Skeletal muscle tissue (tissue), 4 donors: ENCODE measurements around the gene HSF5. TPM values are rescaled to one million over a fixed set of nuclear protein-coding genes. Genes with fewer than 3 reads are reported as not detected.

Source experiments
- H3K27ac ChIP-seq: one replicate; pipeline ENCODE4 v1.7.0; 2013; ENCODE audit warnings: mild to moderate bottlenecking, low read depth, low read length, inconsistent platforms
- H3K27me3 ChIP-seq, 3 donors: one replicate each; pipeline ENCODE4 v1.7.0; 2013; ENCODE audit warnings: low read length in 3 of 3; ENCODE audit not compliant: control insufficient read depth in 3 of 3, insufficient read depth in 3 of 3
- H3K36me3 ChIP-seq, 3 donors: one replicate each; pipeline ENCODE4 v1.7.0; 2013; ENCODE audit warnings: low read length in 3 of 3; ENCODE audit not compliant: control insufficient read depth in 3 of 3, insufficient read depth in 3 of 3
- H3K4me1 ChIP-seq, 3 donors: one replicate each; pipeline ENCODE4 v1.7.0; 2013; ENCODE audit warnings: low read length in 3 of 3, mild to moderate bottlenecking in 3 of 3; ENCODE audit not compliant: control insufficient read depth in 3 of 3, insufficient read depth in 3 of 3
- H3K4me3 ChIP-seq, 3 donors: one replicate each; pipeline ENCODE4 v1.7.0; 2013; ENCODE audit warnings: low read length in 3 of 3
- H3K9ac ChIP-seq, 3 donors: one replicate each; pipeline ENCODE4 v1.7.0; 2013; ENCODE audit warnings: low read length in 3 of 3, mild to moderate bottlenecking in 3 of 3, moderate library complexity in 2 of 3, low read depth in 1 of 3
- H3K9me3 ChIP-seq, 3 donors: one replicate each; pipeline ENCODE4 v1.7.0; 2013; ENCODE audit warnings: low read length in 3 of 3; ENCODE audit not compliant: control insufficient read depth in 3 of 3
- total RNA-seq: library from RNA; depleted of rRNA; stranded (reverse); fragments of >200 nt; gene quantifications from one replicate; pipeline ENCODE4 v1.2.3, GENCODE V29; 2014
- donor health status: Osteomylitis.

Gene HSF5, protein sequence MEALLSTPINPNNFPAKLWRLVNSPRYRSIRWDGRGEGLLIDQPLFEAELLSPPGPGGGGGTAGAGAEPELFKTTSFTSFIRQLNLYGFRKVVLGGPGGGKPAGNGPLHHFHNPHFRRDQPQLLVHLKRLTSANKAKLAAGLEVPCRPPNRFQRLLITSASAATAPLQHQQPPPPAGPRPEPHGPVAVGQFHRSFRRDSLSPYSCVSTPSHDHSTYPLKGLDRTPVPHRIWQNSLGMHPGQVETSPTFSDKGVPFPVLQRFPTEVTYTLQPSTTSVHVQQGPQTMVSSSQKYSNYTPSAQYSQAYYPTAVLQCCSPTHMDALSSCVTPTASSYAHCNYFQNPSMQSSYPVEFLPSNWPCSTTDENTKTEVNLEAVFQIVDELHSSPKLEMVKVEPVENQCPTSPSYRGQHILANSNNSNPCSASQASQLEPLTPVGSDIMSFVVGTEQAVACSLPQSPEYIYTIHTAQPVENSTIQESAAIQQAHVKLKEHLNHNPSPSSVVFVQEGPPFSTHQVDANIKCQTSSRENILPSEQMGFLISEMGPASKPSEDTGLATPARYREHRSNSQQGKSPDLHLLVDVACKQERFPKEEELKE
- total RNA-seq, result under 0.01 TPM

- H3K4me1 ChIP-seq, result no peaks in the 10 kb centered on the region
- no peak within 1 kb of the TSS for H3K27ac ChIP-seq
- H3K9ac ChIP-seq, result no peak within 1 kb of the TSS
- peaks cover 18 to 32% (median 30%) of the 10 kb centered on the region in 3 donors for H3K36me3 ChIP-seq
- no peak within 1 kb of the TSS for H3K4me3 ChIP-seq
- H3K27me3 ChIP-seq, result no peaks in the 10 kb centered on the region
- no peaks in the 10 kb centered on the region for H3K9me3 ChIP-seq
These were observed at the start of gene HSF5 for GRCh38 chr17:58487589-58488427. HSF5 (minus strand) TSS chr17:58488408; CDS start chr17:58488274, 134 bp downstream.

DNA sequence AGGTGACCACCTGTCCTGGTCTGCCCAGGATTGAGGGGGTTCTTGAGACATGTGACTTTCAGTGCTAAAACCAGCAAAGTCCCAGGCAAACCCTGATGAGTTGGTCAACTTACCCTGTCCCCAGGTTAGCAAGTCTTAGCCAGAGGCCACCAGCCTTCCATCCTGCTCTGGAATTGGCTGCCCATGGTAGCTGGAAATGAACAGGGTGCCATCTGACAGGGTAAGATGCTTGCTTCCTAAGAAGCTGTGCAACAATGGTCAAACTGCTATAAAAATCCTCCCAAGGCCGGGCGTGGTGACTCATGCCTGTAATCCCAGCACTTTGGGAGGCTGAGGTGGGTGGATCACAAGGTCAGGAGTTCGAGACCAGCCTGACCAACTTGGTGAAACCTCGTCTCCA, 49.1 kb upstream of the HSF5 start:
- Histone ChIP-seq H3K4me3 (no peak overlapping the region), H3K36me3 (no peaks in the 10 kb centered on the region), H3K9me3 (no peaks in the 10 kb centered on the region), H3K9ac (no peak overlapping the region), H3K27me3 (peaks cover 0 to 3% (median 3%) of the 10 kb centered on the region in 3 donors), H3K27ac (no peak overlapping the region), H3K4me1 (peaks cover 1 to 21% (median 14%) of the 10 kb centered on the region in 3 donors)

DNA sequence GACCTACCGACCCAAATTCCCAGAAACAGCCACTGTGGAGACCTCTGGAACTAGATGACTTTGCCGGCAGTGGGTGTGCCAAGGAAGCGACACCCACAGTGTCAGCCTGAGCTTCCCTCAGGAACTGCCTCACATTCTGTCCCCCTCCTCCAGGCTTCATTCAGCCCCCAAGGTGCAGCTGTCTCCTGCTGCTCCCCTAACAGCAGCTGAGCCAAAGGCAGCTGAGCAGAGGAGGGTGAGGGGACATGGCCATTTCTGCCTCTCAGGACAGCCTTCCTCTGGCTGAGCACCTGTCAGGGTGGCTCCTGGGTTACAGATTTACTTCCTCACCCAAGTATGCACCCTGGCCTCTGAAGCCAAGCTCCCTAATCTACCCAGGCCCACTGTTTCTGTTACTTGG, 48.3 kb upstream of the HSF5 start:
- H3K36me3 ChIP-seq, result no peaks in the 10 kb centered on the region
- H3K27ac ChIP-seq, result no peak overlapping the region
- H3K9ac ChIP-seq, result no peak overlapping the region
- H3K9me3 ChIP-seq, result no peaks in the 10 kb centered on the region
- H3K4me3 ChIP-seq, result no peak overlapping the region
- peaks cover 0 to 3% (median 3%) of the 10 kb centered on the region in 3 donors for H3K27me3 ChIP-seq
- H3K4me1 ChIP-seq, result peaks cover 3 to 25% (median 16%) of the 10 kb centered on the region in 3 donors

- Histone ChIP-seq H3K27ac (no peak overlapping the region), H3K4me1 (peaks cover 3 to 30% (median 24%) of the 10 kb centered on the region in 3 donors), H3K9ac (no peak overlapping the region)
These were observed 47.2 kb upstream of the HSF5 start for GRCh38 chr17:58535431-58535830.

GRCh38 chr17:58534901-58535421, 46.8 kb upstream of the HSF5 start:
- H3K4me3 ChIP-seq, result no peak overlapping the region
- no peaks in the 10 kb centered on the region for H3K36me3 ChIP-seq
- no peaks in the 10 kb centered on the region for H3K9me3 ChIP-seq
- no peak overlapping the region for H3K27ac ChIP-seq
- H3K27me3 ChIP-seq, result peaks cover 0 to 3% (median 3%) of the 10 kb centered on the region in 3 donors
- peaks cover 3 to 30% (median 24%) of the 10 kb centered on the region in 3 donors for H3K4me1 ChIP-seq
- H3K9ac ChIP-seq, result no peak overlapping the region

More at GRCh38 chr17:58535431-58535830, 47.2 kb upstream of the HSF5 start:
- peaks cover 0 to 3% (median 3%) of the 10 kb centered on the region in 3 donors for H3K27me3 ChIP-seq
- no peak overlapping the region for H3K4me3 ChIP-seq
- H3K36me3 ChIP-seq, result no peaks in the 10 kb centered on the region
- no peaks in the 10 kb centered on the region for H3K9me3 ChIP-seq

DNA sequence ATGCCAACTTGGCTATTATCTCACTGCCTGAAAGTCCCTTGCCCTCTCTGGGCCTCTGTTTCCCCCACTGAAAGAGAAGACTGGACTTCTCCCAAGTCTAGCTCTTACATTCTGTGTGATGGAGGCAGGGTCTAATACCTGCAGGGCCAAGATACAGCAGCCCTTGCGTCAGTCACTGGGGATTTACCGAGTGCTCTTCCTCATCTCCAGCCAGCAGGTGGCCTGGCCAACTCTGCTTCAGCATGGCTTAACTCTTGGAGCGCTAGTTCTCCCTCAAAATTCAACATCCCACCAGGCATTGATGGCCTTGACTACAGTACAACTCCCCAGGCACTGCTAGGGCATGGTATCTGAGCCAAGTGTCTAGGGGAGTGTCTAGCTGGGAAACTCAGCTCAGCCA, 46.1 kb upstream of the HSF5 start:
- Histone ChIP-seq H3K9ac (no peak overlapping the region), H3K27ac (no peak overlapping the region), H3K4me1 (peaks cover 9 to 29% (median 22%) of the 10 kb centered on the region in 3 donors), H3K4me3 (no peak overlapping the region), H3K9me3 (no peaks in the 10 kb centered on the region), H3K36me3 (no peaks in the 10 kb centered on the region), H3K27me3 (peaks cover 0 to 3% (median 3%) of the 10 kb centered on the region in 3 donors)

- H3K9ac ChIP-seq, result no peak overlapping the region
- no peak overlapping the region for H3K4me3 ChIP-seq
- H3K27me3 ChIP-seq, result peaks cover 0 to 3% (median 3%) of the 10 kb centered on the region in 3 donors
- no peaks in the 10 kb centered on the region for H3K9me3 ChIP-seq
- no peak overlapping the region for H3K27ac ChIP-seq
- H3K4me1 ChIP-seq, result peaks cover 10 to 24% (median 20%) of the 10 kb centered on the region in 3 donors
- H3K36me3 ChIP-seq, result no peaks in the 10 kb centered on the region
These were observed 45.5 kb upstream of the HSF5 start for GRCh38 chr17:58533616-58534188.

DNA sequence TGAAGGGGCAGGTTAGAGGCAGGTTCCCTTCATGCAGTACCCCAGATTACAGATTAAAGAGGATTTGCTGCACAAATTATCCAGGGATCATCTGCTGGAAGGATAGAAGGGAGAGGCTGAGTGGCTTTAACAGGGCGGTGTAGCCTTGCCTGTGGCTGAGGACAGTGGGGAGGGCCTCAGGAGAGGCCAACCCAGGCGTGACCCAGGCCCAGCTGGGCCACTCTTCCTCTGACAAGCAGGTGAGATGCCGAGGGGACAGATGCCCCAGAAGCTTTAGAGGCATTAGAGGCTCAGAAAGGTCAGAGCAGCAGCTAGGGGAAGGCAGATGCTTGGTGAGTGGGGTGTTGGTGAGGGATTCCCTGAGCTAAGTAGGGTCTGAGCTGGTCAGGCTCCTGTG, 44.3 kb upstream of the HSF5 start:
- peak overlapping the region; percentile 50 to 81 (median 72) for H3K9ac ChIP-seq
- H3K4me3 ChIP-seq, result peak overlapping the region; percentile 59 to 74 (median 69)
- peaks cover 10 to 19% (median 19%) of the 10 kb centered on the region in 3 donors for H3K4me1 ChIP-seq

More for the DNA sequence above, 44.3 kb upstream of the HSF5 start:
- H3K27ac ChIP-seq, result no peak overlapping the region
- peaks cover 0 to 3% (median 3%) of the 10 kb centered on the region in 3 donors for H3K27me3 ChIP-seq
- no peaks in the 10 kb centered on the region for H3K9me3 ChIP-seq
- H3K36me3 ChIP-seq, result no peaks in the 10 kb centered on the region
